GM21390 (cell line): ENCODE data around the gene TGM2.
A peak's percentile ranks its signal among the peaks of the same experiment; 100 is the strongest.

Experiments used
- ATAC-seq: cut with Tn5 transposase; IDR thresholded peaks from one replicate; pipeline ENCODE4 v1.9.1; 2021; ENCODE audit not compliant: unreplicated experiment

TGM2 gene

DNA sequence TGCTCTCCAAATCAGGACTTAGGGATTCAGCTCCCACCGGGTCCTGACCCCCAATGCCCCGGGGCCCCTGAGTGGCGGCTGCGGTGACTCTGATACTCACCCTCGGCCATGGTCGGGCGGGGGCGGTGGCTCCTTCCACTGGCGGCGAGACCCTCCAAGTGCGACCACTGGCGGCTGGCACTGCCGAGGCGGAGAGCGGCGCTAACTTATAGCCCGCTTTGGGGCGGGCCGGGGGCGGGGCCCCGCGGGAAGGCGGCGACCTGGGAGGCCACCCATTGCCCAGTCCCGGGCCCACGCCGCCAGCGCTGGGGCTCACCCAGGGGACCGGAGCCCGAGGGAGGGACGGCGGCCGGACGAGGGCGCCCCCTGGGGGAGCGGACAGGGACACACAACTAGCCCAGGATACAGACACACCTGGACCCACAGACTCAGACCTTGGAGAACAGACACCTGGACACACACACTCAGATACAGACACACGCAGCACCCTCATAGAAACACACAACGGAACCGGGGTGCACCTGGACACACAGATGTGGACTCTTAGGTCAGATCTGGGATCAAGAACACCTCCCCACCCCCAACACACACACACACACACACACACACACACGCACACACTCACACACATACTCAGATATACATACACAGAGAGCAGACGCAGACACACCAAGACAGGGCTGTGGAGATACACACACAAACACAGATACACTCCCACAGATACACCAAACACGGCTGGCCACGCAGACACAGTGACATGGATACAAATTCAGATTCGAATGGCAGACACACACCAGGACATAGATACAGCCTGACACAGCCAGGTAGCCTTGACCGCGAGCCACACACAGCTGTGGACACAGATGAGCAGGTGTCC is at the start of gene TGM2:
TSS of gene TGM2 (minus strand) at position 182 of the 877 bp plus-strand sequence. CDS start at position 110, 72 bp downstream.
- ATAC-seq = peak; percentile 74

DNA sequence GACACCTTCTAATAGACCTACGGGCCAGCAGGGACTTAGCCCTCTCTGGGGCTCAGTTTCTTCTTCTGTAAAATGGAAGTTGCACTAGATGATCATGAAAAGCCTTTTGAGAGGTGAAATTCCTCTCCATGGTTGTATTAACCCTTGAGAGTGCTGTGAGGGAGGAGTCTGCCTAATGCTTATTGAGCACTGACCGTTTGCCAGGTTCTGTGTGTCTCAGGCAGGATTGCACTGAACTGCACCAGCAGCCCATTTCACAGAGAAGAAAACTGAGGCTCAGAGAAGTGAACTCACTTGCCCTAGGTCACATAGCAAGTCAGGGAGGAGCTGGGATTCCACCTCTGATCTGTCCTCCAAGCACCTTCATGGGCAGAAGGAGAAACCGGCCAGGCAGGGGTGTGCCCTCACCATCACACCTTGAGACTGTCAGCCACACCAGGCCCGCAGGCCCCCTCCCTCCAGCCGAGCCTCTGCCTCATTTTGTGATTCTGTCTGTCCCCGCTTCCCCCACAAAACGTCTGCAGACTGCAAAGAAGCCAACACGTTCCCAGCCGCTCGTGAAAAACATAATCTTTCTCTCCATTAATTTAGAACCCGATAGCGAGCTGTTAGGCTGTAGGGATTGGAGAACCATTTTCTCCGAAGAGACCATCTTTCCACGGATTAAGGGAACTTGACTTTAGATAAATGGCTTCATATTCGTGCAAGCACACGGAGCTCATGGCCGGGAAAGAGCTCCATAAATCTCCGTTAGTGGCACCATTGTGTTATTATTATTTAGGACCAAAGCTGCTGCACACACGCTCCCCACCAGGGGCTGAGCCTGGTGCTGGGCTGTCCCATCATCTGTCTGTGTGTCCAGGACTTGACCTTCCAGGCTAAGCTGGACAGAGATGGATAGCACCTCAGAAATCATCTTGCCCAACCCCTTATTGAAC is 49.5 kb upstream of the TGM2 start:
- ATAC-seq = no peak

DNA sequence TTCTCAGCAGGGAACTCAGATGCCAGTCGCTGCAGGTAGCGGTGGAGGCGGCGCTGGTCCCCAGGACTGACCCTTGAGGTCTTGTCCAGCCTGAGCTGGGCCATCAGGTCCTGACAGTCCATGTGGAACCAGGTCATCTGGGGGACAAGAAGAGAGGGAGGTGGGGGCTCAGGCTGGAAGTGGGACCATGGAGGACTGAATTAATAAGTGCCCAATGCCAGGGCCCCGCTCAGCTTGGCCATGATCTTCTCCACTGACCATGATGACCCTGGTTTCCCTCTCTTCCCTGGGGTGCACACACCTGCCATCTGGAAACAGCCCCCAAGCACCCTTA is 48.5 kb upstream of the TGM2 start:
- no peak for ATAC-seq

DNA sequence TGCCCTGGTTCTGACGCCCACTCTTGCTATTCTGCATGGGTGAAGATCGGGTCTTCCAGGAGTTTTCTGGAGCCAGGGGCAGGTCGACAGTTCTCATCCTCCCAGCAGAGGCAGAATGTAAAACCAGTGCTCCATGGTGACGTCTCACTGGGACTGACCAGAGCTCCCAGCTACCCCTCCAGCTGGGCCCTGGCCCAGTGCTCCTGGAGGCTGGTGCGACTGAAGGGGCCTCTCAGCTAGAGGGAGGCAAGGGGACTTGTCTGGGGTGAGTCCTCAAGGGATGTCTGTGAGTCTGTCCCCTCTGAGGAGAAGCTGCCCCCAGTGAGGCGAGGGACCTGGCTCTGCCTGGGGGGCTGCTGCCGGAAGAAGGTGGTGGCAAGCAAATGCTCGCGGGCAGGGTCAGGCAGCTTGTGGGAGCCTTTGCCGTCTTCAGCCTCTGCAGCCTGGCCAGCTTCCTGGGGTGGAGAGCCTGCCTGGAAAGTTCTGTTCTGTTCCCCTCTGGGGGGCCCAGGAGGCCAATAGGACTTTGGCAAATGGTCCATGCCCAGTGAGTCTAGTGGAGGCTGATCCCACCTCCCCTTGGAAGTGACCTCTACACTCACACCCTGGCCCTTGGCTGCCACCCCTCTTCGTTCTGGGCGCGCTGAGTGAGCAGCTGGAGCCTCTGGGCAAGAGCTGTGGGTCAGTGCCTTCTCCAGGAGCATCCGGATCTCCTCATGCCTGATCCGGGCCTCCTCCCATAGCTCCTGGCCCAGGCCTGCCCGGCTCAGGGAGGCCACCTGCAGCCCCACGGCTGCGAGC is 47.9 kb upstream of the TGM2 start:
- ATAC-seq = no peak

DNA sequence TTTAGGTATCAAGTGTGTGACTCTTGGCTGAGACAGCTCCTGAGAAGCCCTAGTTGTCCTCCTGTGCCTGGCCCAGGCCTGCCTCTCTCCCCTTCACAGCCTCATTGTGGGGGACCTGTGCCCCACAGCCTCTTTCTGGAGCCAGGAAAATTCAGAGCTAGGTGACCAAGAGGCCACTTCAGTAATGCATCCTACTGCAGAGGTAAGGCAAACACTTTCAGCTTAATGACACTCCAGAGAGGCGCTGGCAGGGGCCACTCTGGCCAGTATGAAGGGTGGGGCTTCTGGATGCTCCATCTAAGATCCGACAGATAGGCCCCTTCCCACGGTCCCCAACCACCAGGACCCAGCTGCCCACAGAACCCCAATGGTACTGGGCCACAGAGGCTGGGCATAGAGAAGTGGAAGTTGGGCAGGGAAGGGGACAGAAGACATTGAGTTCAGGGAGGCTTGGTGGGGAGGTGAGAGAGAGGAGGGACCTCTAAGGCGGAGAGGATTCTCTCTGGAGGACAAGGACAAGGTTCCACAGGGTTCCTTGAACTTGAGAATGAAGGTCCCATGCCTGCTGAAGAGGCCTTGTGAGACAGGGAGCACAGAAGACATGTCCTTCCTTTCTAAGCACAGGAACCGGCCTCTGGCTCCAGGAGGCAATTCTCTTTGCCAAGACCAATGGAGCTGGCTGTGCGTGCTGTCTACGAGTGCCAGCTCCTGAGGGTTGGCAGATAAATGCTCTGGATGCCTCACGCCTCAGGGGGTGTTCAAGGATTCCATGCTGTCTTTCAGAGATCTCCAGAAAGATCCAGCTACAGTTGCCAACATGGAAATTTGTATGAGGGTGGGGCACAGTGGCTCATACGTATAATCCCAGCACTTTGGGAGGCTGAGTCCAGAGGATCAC is 46.4 kb upstream of the TGM2 start:
- ATAC-seq = no peak

DNA sequence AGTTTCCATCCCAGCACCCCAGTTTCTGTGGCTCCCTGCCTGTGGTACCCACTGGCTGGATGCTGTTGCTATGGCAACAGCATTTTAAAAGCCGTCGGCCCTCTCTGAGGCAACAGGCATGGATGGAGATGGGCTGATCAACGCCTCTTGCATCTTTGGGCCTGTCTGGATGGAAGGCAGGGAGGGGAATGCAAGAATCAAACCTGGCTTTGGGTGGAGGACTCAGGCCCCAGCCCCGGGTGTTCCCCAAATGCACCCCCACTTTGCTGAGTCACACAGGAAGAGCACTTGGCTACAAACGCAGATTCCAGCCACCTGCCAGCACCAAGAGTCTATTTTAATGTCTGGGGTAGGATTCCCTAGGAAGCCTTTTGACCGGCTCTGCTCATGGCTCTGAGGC is 45.7 kb upstream of the TGM2 start:
- ATAC-seq = no peak

DNA sequence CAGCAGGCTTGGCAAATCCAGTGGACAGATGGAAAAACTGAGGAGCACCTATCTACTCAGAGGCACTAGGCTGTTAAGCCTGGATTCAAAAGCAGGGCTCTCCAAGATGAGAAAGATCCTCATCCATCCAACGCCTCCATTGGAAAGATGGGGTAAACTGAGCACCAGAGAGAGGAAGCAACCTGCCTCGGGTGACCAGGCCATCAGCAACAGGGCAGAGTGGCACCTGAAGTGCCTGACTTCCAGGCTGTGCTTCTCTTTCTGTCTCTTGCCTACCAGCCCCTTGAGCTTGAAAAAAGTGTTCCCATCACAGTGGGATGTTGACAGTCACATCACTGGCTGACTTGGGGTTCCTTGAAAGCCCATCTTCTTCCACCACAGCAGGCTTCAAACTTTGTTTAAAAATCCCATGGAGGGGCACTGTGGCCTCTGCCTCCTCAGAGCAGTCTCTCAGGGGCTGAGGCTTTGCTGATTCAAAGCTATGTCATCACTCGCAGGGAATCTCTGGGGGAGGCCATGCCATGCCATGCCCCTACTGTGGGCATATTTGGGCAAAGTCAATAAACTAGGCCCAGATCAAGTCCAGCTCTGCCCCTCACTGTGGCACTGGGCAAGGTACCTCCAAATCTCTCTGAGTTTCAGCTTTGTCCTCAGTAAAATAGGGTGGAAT is 44.8 kb upstream of the TGM2 start:
- no peak for ATAC-seq

DNA sequence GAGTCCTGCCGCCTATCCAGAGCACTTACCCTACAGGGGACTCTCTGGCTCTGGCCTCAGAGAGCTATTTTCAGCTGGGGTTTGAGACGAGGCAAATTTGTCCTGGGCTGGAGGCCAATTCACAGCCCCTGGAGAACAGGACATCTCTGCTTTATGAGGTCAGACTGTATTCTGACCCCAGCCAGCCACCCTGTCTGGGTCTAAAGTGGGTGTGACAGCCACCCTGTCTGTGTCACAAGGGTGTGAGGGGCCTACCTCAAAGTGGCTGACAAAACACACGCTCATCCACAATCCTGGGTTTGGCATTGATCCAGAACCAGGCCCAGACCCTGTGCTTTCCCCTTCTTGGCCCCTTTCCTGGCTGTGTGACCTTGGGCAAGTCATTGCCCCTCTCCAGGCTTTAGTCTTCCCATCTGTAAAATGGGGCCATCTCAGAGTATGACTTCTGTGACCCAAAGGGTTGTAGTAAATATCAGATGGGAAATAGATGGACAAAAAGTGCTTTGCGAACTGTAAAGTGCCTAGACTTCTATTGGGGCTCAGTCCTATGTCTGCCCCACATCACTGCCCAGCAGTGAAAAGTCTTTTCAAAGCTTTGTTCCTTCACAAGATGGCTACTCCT is 44.1 kb upstream of the TGM2 start:
- no peak for ATAC-seq

DNA sequence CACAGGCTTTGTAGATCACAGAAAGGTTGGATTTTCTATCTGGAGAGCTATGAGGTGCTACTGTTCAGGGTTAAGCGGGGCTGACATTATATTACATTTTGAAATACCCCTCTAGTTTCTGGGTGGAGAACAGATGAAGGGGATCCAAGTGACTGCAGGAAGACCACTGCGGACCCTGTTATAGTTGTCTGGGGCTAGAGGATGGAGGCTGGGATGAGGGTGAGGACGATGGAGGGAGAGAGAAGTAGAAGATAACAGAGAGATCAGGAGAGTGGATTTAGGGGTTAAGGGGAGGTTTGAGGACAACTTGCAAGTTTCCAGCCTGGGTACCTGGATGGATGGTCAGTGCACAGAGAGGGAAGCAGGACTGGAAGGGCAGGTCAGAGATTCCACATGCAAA is 43.5 kb upstream of the TGM2 start:
- ATAC-seq = no peak

DNA sequence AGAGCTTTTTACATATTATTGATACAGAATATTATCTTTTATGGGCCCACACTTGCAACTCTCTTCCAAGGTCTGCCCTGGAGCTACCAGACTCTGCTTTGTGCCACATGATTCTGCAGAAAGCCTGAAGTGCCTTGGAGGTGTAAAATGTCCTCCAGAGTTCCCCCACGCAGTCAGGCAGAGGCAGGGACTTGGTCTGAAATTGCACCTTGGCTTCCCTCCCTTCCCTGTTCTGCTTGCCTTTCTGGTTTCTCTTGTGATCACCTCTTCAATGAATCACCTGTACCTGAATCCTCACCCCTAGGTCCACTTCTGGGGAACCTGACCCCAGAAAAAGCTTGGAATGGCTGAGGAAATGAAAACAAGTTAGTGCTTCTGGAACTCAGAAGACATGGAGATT is 43.0 kb upstream of the TGM2 start:
- no peak for ATAC-seq

DNA sequence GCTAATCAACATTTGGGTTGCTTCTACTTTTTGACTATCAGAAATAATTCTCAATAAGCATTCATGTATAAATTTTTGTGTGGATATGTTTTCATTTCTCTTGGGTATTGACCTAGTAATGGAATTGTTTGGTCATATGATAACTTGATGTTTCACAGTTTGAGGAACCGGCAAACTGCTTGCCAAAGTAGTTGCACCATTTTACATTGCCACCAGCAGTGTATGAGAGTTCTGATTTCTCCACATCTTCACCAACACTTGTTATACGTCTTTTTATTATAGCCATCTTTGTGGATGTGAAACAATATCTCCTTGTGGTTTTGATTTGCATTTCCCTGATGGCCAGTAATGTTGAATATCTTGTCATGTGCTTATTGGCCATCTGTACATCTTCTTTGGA is 42.6 kb upstream of the TGM2 start:
- ATAC-seq = no peak

DNA sequence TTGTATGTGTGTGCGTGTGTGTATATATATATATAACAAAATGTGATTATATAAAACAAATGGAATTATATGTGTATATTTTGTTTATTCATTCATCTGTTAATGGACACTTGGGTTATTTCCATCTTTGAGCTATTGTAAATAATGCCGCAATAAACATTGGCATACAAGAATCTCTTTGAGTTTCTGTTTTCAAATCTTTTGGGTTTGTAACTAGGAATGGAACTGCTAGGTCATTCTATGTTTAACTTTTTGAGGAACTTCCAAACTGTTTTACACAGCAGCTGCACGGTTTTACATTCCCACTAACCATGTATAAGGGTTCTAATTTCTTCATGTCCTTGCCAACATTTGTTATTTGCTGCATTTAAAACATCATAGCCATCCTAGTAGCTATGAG is 39.9 kb upstream of the TGM2 start:
- ATAC-seq = no peak

DNA sequence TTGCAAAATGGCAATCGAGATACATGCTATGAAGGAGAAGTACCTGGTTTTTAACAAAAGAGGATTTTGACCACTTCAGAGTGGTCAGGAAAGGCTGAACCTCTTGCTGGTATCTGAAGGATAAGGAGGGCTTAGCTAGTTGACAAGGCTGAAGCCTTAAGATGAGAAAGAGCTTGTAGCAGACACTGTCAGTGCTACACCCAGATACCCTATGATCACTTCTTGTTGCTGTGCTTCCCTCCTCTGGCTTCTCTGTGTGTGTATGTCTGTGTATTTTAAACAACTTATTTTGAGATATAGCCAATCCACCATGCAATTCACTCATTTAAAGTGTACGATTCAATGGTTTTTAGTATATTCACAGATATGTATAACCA is 38.9 kb upstream of the TGM2 start:
- no peak for ATAC-seq

DNA sequence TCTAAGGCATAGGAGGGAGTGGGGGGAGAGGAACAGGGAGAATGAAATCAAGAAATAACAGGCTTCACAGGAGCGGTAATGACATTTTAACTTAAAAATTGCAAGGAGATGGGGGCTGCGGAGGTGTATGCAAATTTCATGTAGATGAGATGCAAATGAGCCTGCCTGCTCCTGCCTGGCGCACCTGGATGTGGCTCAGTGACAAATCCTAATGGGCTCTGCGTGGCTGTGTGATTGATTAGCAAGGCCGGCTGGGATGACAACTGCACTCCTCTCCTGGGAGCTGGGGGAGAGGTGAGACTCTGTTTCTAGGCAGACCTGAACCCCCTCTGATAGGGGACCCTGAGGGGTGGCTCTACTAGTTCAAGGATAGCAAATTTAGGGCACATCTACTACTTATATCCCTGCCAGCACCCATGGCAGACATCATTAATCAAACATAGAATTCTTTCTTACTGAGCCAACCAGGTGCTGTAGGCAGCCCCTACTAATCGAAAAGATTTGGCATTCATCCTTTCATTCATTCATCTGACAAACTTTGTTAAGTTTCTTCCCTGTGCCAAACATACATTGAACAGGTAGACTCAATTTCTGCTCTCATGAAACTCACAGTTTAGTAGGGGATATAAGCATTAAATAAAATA is 38.4 kb upstream of the TGM2 start:
- ATAC-seq = no peak

DNA sequence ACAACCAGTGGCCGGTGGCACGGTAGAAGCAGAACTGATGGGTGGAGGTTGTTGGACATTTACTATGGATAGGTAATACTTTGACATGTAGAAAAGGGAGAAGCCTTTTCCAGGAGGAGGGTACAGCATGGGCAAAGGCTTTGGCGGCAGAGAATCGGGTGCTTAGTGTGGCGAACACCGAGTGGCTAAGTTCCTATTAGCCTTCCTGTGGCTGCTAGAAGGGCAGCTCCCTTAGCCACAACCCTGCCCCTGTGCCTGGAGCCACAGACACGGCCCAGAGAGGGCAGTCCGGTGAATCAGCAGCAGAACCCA is 37.9 kb upstream of the TGM2 start:
- ATAC-seq = no peak

DNA sequence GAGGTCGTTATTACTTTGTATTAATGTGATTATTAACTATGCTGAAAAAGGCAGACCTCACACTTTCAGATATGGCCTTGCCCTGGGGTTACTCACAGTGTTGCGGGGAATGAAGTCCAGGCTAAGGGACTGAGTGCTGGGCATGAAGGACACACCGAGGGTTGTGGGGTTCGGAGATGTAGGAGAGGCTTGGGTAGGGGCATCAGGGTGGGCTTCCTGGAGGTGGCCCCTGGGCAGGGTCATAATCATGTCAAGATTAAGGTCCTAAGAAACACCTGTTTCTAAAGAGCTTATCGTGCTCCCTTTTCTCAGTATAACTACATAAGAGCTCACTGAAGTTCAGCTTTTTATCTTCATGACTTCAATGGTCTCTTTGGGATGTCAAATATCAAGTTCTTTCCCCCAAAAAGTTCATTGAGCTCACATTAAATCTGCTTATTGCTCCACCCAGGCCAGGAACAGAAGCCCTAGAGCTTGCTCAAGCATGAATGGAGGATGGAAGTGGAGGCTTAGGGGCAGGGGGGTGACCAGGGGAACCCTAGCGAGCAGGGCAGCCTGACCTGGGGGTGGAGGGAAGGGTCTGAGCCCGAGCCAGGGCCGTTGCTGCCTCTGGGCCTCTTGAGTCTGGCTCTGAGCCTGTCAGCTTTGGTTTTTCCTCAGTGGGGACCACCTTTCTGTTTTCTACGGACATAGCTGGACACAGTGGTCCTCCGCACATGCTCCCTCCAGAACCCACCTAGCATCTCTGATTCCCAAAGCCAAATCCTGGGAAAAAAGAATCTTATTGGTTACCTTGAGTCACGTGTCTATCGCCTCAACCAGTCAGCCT is 37.3 kb upstream of the TGM2 start:
- ATAC-seq = no peak

DNA sequence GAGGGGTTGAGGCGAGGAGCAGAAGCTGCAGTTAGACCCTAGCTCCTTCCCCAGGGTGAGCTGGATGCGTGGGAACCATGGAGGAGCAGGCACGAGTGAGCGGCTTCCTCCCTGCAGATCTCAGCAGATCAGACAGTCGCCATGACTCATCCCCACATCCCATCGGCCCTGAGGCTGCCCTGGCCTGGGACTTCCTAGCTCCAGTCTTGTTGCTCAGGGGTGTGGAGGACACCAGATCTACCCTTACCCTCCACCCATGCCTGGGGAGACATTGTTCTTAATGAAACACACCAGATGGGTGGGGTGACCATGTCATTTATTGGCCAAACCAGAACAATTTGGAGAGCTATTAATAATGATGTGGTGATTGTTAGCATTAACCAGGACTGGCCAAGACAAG is 36.3 kb upstream of the TGM2 start:
- no peak for ATAC-seq

DNA sequence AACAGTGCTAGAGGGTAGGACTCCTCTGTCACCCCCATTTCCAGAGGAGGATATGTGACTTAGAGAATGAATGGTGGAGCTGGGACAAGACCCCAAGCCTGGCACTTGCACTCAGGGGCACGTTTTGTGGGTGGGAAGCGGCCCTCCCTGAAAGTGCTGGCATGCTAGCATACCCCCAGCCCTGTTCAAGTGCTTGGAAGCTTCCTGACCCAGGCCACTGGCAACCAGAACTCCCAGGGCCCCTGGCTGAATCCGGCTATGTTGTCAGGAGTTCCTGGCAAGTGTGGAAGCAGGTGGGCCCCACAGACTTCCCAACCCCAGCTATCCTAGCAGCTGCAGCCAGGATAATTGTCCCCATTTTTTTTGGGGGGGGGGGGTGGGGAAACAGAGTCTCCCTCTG is 35.6 kb upstream of the TGM2 start:
- ATAC-seq = no peak
